Lower lobe of right lung (tissue), 2 donors: ENCODE results near the gene NUCB2. TPM values are rescaled to one million over a fixed set of nuclear protein-coding genes. Genes with fewer than 3 reads are reported as not detected.

Experiments
- ATAC-seq, 2 donors: fragments of 200-7000 bp; cut with Tn5 transposase; one replicate each; pipeline ENCODE4 v1.9.1; 2020 to 2022; ENCODE audit warnings: mild to moderate bottlenecking in 2 of 2, moderate library complexity in 2 of 2
- DNase-seq: peaks from one replicate; pipeline ENCODE4 v3.0.0-alpha.2; 2020
- H3K27ac ChIP-seq: fragments of 200-600 bp; one replicate; pipeline ENCODE4 v1.8.0; 2022
- H3K27me3 ChIP-seq: fragments of 200-600 bp; one replicate; pipeline ENCODE4 v1.8.0; 2022; ENCODE audit warnings: low read depth
- H3K36me3 ChIP-seq: fragments of 200-600 bp; one replicate; pipeline ENCODE4 v1.8.0; 2022; ENCODE audit warnings: mild to moderate bottlenecking
- H3K4me1 ChIP-seq: fragments of 200-600 bp; one replicate; pipeline ENCODE4 v1.8.0; 2022
- H3K4me3 ChIP-seq: fragments of 200-600 bp; one replicate; pipeline ENCODE4 v1.8.0; 2022; ENCODE audit warnings: mild to moderate bottlenecking
- H3K9me3 ChIP-seq: fragments of 200-600 bp; one replicate; pipeline ENCODE4 v1.8.0; 2022
- intact Hi-C: fragments of 100-400 bp; cut with DNase I; formaldehyde crosslinking; loops from one replicate; pipeline ENCODE4 v1.11.0; 2022
- total RNA-seq: library from RNA; stranded (reverse); fragmentation: NEBNext Ultra II Directional; extraction: Animal tissue kit (Norgen Biotek cat#: 25700); gene quantifications from one replicate; pipeline ENCODE4 v1.2.1, GENCODE V29; 2021
- TF ChIP-seq, protein P1 (sequence below): fragments of 200-600 bp; IDR thresholded peaks from one replicate; pipeline ENCODE4 v1.8.0; 2022; ENCODE audit warnings: antibody characterized with exemption, mild to moderate bottlenecking
- donor health status: DM: no; HTN: yes; CAD: no; lungs with severe emphysema.

NUCB2 gene
- total RNA-seq, 1 donor from 2014 or later = 82.7 TPM

DNA sequence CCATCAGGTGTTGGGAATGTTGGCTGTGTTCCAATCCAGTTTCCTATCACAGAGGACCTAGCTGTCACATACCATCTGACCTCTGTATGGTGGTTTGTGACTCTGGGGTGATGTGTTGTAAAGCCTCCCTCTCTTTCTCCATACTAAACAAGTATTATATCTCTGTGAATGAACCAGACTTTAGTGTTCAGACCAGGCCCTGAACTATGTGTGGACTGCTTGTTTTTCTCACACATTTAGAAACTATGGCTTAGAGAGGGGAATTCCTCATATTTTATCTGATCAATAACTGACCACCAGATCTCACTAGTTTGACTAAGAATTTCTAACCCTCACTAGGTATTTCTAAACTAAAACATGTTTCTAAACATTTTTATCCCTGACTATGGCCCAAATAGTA is 92.6 kb downstream of the NUCB2 start:
- no peaks in the 10 kb centered on the region for H3K27me3 ChIP-seq
- H3K4me3 ChIP-seq = no peak overlapping the region
- H3K27ac ChIP-seq = no peak overlapping the region
- DNase-seq (no peak), ATAC-seq (no peak)
- no peaks in the 10 kb centered on the region for H3K4me1 ChIP-seq
- TF ChIP-seq, protein P1, sequence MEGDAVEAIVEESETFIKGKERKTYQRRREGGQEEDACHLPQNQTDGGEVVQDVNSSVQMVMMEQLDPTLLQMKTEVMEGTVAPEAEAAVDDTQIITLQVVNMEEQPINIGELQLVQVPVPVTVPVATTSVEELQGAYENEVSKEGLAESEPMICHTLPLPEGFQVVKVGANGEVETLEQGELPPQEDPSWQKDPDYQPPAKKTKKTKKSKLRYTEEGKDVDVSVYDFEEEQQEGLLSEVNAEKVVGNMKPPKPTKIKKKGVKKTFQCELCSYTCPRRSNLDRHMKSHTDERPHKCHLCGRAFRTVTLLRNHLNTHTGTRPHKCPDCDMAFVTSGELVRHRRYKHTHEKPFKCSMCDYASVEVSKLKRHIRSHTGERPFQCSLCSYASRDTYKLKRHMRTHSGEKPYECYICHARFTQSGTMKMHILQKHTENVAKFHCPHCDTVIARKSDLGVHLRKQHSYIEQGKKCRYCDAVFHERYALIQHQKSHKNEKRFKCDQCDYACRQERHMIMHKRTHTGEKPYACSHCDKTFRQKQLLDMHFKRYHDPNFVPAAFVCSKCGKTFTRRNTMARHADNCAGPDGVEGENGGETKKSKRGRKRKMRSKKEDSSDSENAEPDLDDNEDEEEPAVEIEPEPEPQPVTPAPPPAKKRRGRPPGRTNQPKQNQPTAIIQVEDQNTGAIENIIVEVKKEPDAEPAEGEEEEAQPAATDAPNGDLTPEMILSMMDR = no peak
- peaks cover 53% of the 10 kb centered on the region for H3K9me3 ChIP-seq
- H3K36me3 ChIP-seq = peaks cover 7% of the 10 kb centered on the region
- intact Hi-C loops = no loop called here

GRCh38 chr11:17369684-17370243 is 93.2 kb downstream of the NUCB2 start:
- intact Hi-C loops = no loop called here
- H3K27me3 ChIP-seq = no peaks in the 10 kb centered on the region
- no peak overlapping the region for H3K27ac ChIP-seq
- no peak overlapping the region for H3K4me3 ChIP-seq
- TF ChIP-seq, protein P1 = no peak
- peaks cover 7% of the 10 kb centered on the region for H3K36me3 ChIP-seq
- no peaks in the 10 kb centered on the region for H3K4me1 ChIP-seq
- peaks cover 53% of the 10 kb centered on the region for H3K9me3 ChIP-seq
- DNase-seq = no peak
- ATAC-seq = no peak

GRCh38 chr11:17371614-17372013 is 95.1 kb downstream of the NUCB2 start:
- ATAC-seq (no peak), DNase-seq (no peak)
- intact Hi-C loops = no loop called here
- peaks cover 7% of the 10 kb centered on the region for H3K36me3 ChIP-seq
- H3K27ac ChIP-seq = no peak overlapping the region
- H3K27me3 ChIP-seq = no peaks in the 10 kb centered on the region
- TF ChIP-seq, protein P1 = no peak
- H3K4me1 ChIP-seq = no peaks in the 10 kb centered on the region
- peaks cover 53% of the 10 kb centered on the region for H3K9me3 ChIP-seq
- H3K4me3 ChIP-seq = no peak overlapping the region

- no peaks in the 10 kb centered on the region for H3K36me3 ChIP-seq
- H3K9me3 ChIP-seq = peaks cover 34% of the 10 kb centered on the region
- no peak overlapping the region for H3K27ac ChIP-seq
- intact Hi-C loops = no loop called here
- TF ChIP-seq, protein P1 = no peak
- ATAC-seq = no peak
- no peaks in the 10 kb centered on the region for H3K27me3 ChIP-seq
- DNase-seq = no peak
- no peaks in the 10 kb centered on the region for H3K4me1 ChIP-seq
- H3K4me3 ChIP-seq = no peak overlapping the region
Observed at GRCh38 chr11:17375547-17375946, 99.0 kb downstream of the NUCB2 start.

GRCh38 chr11:17376493-17376892 is 100.0 kb downstream of the NUCB2 start:
- no peaks in the 10 kb centered on the region for H3K36me3 ChIP-seq
- no peak for ATAC-seq

More at GRCh38 chr11:17376493-17376892, 100.0 kb downstream of the NUCB2 start:
- TF ChIP-seq, protein P1 = no peak
- Histone ChIP-seq H3K4me1 (no peaks in the 10 kb centered on the region), H3K27ac (no peak overlapping the region), H3K27me3 (no peaks in the 10 kb centered on the region), H3K4me3 (no peak overlapping the region), H3K9me3 (peaks cover 25% of the 10 kb centered on the region)
- intact Hi-C loops = no loop called here
- no peak for DNase-seq
